GM12865 (cell line): ENCODE measurements around the gene ATP5F1E.

Experiments
- DNase-seq: peaks from one replicate; pipeline ENCODE4 v3.0.0; 2010; ENCODE audit warnings: low read depth
- H3K4me3 ChIP-seq: 2 replicates; pipeline ENCODE4 v1.5.1; 2011; ENCODE audit warnings: mild to moderate bottlenecking, low read depth, low read length, control low read depth
- TF ChIP-seq, protein P1 (sequence below): IDR thresholded peaks from 2 replicates; pipeline ENCODE4 v1.5.1; 2011; ENCODE audit warnings: low read length, control low read depth, low read depth, inconsistent platforms; ENCODE audit not compliant: insufficient read depth; ENCODE audit errors: missing control alignments

Gene ATP5F1E

DNA sequence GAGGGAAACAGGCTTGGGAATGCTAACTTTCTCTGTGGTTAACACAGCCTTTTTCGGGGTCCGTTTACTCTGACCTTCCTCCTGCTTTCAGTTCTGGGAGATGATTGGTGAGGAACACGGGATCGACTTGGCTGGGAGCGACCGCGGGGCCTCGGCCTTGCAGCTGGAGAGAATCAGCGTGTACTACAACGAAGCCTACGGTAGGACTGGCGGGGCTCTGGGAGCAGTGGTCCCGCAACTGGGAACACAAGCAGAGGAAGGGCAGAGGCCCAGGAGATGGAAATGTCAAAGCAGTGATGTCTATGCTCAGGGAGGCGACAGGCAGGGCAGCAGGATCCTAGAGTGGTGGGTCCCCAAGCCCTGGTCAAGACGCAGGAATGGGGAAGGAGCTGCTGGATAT is 9.4 kb downstream of the ATP5F1E start:
- no peak overlapping the region for H3K4me3 ChIP-seq
- TF ChIP-seq, protein P1, sequence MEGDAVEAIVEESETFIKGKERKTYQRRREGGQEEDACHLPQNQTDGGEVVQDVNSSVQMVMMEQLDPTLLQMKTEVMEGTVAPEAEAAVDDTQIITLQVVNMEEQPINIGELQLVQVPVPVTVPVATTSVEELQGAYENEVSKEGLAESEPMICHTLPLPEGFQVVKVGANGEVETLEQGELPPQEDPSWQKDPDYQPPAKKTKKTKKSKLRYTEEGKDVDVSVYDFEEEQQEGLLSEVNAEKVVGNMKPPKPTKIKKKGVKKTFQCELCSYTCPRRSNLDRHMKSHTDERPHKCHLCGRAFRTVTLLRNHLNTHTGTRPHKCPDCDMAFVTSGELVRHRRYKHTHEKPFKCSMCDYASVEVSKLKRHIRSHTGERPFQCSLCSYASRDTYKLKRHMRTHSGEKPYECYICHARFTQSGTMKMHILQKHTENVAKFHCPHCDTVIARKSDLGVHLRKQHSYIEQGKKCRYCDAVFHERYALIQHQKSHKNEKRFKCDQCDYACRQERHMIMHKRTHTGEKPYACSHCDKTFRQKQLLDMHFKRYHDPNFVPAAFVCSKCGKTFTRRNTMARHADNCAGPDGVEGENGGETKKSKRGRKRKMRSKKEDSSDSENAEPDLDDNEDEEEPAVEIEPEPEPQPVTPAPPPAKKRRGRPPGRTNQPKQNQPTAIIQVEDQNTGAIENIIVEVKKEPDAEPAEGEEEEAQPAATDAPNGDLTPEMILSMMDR, result no peak

DNA sequence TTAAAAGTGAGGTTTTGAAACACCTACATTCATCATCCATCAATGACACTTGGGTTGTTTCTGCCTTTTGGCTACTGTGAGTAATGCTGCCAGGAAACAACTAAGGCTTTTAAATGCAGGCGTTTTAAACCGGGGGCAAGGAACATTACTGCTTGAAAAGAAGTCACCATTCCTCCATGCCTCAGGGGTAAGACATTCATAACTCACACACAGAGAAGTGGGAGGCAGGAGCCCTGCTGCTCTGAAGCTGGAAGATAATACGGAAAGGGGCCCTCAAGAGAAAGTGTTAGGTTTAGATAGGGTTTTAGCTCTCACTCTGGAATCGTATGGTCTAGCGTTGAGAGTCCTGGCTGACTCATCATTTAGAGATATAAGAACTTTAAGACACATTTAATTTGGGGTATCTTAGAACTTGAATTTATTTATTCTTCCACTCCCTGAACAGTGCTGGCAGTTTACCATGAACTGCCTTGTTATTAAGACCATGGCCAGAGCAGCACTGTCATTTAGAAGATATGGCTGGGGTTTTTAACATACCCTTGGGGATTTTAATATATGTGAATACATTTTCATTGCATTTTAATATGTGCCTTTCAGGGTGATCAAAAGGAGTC is 11.1 kb downstream of the ATP5F1E start:
- no peak overlapping the region for H3K4me3 ChIP-seq
- TF ChIP-seq, protein P1, result no peak
- DNase-seq, result no peak

More for the DNA sequence above, 9.4 kb downstream of the ATP5F1E start:
- DNase-seq, result no peak

DNA sequence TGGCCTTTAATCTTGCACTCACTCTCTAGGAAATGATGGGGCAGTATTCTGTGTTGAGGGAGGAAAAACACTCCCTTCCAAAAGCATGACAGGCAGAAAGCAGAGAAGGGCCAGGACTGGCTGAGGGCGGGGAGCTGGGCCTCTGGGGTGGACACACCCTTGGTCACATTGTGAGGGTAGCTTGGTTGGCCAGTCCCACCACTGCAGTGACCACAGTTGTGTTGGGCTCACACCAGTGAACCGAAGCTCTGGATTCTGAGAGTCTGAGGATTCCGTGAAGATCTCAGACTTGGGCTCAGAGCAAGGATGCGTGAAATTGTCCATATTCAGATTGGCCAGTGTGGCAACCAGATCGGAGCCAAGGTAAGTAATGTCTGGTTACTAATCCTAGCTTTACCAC is 12.9 kb downstream of the ATP5F1E start, which contains the start of gene TUBB1:
TUBB1 (plus strand) TSS at position 213 of the 400 bp plus-strand sequence; CDS start at position 307, 94 bp downstream.
- no peak within 1 kb of the TSS for H3K4me3 ChIP-seq
- TF ChIP-seq, protein P1, result no peak
- no peak for DNase-seq

DNA sequence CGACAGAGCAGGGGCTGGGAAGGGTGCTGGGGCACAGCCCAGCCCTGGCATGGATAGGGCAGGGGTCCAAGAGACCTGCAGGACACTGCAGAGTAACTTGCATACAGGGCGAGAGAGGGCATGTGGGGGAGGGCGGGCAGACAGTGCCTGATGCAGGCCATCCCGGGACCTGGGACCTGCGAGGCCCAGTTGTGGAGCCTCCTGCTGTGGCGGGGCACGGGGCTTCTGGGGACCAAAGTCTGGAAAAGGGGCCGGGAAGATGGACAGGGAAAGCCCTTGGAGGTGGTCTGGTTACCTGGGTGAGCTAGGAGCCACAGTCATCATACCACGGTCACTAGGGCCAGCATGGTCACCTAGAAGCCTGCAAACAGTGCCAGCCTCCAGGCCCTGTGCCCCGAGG is 13.3 kb downstream of the ATP5F1E start:
- no peak overlapping the region for H3K4me3 ChIP-seq
- no peak for DNase-seq
- TF ChIP-seq, protein P1, result no peak

DNA sequence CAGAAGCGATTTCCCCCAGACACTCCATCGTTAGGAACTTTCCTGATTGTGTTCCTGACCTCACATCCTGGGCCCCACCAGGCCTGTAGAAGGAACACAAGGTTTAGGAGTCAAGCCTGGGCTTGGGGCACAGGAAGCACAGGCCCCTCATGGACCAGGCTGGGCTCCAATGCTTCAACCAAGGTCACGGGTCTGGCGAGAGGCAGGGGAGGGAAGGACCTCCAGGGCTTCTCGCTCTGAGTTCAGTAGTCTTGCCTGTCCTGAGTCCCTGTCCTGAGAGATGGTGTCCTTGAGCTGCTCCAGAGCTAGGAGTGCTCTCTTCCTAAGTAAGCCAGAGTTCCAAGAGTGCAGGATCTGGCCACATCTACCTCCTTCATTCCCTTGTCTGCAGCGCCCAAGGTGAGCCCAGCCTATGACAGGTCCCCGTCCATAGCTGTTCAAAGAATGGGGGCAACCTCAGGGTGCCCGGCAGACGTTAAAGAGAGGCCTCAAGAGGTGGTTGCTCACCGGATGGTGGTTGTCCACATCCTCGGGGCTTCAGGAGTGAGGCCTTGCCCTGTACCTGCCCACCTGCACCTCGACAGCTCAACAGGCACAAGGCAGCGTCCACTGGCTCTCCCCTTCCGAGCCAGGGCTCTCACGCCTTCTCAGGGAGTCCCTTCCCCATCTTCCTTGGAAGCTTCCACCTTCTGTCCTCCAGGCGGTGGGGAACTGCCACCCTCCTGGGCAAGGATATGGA is 14.5 kb downstream of the ATP5F1E start:
- DNase-seq, result no peak
- H3K4me3 ChIP-seq, result no peak overlapping the region
- TF ChIP-seq, protein P1, result no peak

DNA sequence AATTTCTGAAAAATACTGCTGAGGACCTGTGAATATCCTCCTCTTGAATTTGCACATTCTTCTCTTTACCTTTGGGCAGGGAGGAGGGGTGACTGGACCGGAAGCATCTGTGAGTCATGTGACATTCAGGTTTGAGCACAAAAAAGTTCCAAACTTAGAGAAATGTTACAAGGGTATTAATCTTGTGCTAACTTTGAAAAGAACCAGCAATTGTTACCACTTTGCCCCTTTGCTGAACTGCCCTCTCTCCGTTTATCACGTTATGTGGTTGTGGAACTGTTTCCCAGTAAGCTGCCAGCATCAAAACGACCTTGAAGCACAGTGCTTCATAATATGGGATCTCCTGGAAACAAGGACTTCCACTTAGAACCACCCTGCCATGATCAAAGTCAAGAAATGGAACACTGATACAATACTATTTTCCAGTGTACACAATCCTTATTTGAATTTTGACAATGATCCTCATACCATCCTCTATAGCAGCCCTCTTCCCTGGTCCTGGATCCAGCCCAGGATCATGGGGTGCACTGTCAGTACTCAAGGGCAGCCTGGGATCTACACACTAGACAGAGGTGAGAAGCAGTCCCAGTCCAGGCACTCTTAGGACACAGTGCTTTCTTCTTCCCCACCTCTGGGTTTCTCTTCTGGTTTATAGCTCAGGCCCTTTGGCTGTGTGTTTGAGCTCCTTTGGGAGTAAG is 15.2 kb downstream of the ATP5F1E start:
- TF ChIP-seq, protein P1, result no peak
- no peak overlapping the region for H3K4me3 ChIP-seq
- DNase-seq, result no peak
